ENCODE results near the gene TMEM253. TPM values are rescaled to one million over a fixed set of nuclear protein-coding genes. Genes with fewer than 3 reads are reported as not detected.

TMEM253 gene
- polyA plus RNA-seq, 1 of the 3 experiments (the other 2 are of a cell fraction): 0.82 TPM

- no peak overlapping the region for H3K9ac ChIP-seq
- H3K4me3 ChIP-seq (ENCODE audit: low read depth in 2 of 2, low read length in 1 of 2): no peak overlapping the region
- POLR2A ChIA-PET: interaction anchor here (1.1 to 1.6 kb wide), 3 partner anchors 7 to 18 kb away, joined by 3 to 11 read pairs (median 3); partner anchors contain the start of genes ARHGEF40 and ZNF219
- peak; percentile 16 for DNase-seq
- peak overlapping the region; percentile 11 to 89; a peak in 3 of 4 replicates for H3K27ac ChIP-seq (ENCODE audit: low read depth in 2 of 2, low read length in 1 of 2)
- H3K27me3 ChIP-seq (ENCODE audit: insufficient read depth): no peaks in the 10 kb centered on the region
- peaks cover 5% of the 10 kb centered on the region; the same call in 1 of the 2 replicates for H3K79me2 ChIP-seq (ENCODE audit: insufficient read depth)
- H4K20me1 ChIP-seq (ENCODE audit: insufficient read depth): peaks cover 11% of the 10 kb centered on the region; the same call in 1 of the 2 replicates
- H3K36me3 ChIP-seq (replicated peaks in 1 of 2; ENCODE audit: control insufficient read depth in 1 of 2, insufficient read depth in 2 of 2, low read length in 1 of 2): peaks cover 45 to 77% of the 10 kb centered on the region in 2 experiments
- H3F3A ChIP-seq (replicated peaks; ENCODE audit: insufficient read depth): peaks cover 51% of the 10 kb centered on the region
- peaks cover 15 to 31% of the 10 kb centered on the region in 2 experiments; a peak in 3 of 4 replicates for H3K4me1 ChIP-seq (ENCODE audit: control insufficient read depth in 1 of 2, insufficient read depth in 2 of 2, low read depth in 1 of 2, low read length in 1 of 2)
- CTCF ChIA-PET: interaction anchor here (0.6 to 8.6 kb wide), 14 partner anchors 6 to 281 kb away, joined by 3 to 79 read pairs (median 6); partner anchors contain the start of genes ARHGEF40 and ZNF219
- H3K9me2 ChIP-seq: no peaks in the 10 kb centered on the region
- H3K4me2 ChIP-seq: no peak overlapping the region
- no peaks in the 10 kb centered on the region for H3K9me3 ChIP-seq
- WGBS (ENCODE audit: low lambda C conversion rate): 67% methylated on average over 1 of the region's 1 CpG
- no peak overlapping the region for H2AFZ ChIP-seq (ENCODE audit: low read depth)
- TF ChIP-seq FOSL2 (IDR thresholded peaks at IDR 0.05; ENCODE audit: borderline replicate concordance, low read depth): no peak
- no peak for TF ChIP-seq TAF1 (IDR thresholded peaks at IDR 0.05; ENCODE audit: borderline replicate concordance, low read depth, low read length)
Observed at GRCh38 chr14:21089271-21089670, 11.6 kb upstream of the TMEM253 start.

GRCh38 chr14:21089877-21090193 is 11.0 kb upstream of the TMEM253 start:
- Histone ChIP-seq H3F3A (replicated peaks; ENCODE audit: insufficient read depth) (peaks cover 49% of the 10 kb centered on the region), H3K4me1 (ENCODE audit: control insufficient read depth in 1 of 2, insufficient read depth in 2 of 2, low read depth in 1 of 2, low read length in 1 of 2) (peaks cover 17 to 26% of the 10 kb centered on the region in 2 experiments), H3K9ac (no peak overlapping the region), H3K4me2 (no peak overlapping the region), H3K27ac (ENCODE audit: low read depth in 2 of 2, low read length in 1 of 2) (peak overlapping the region in 1 of 2 experiments; percentile 89; a peak in 2 of 4 replicates), H3K27me3 (ENCODE audit: insufficient read depth) (no peaks in the 10 kb centered on the region), H3K9me3 (no peaks in the 10 kb centered on the region), H3K9me2 (no peaks in the 10 kb centered on the region), H3K4me3 (ENCODE audit: low read depth in 2 of 2, low read length in 1 of 2) (no peak overlapping the region), H3K36me3 (replicated peaks in 1 of 2; ENCODE audit: control insufficient read depth in 1 of 2, insufficient read depth in 2 of 2, low read length in 1 of 2) (peaks cover 40 to 71% of the 10 kb centered on the region in 2 experiments), H2AFZ (ENCODE audit: low read depth) (no peak overlapping the region), H3K79me2 (ENCODE audit: insufficient read depth) (peaks cover 5% of the 10 kb centered on the region; the same call in 1 of the 2 replicates), H4K20me1 (ENCODE audit: insufficient read depth) (peaks cover 12% of the 10 kb centered on the region; the same call in 1 of the 2 replicates)
- POLR2A ChIA-PET: interaction anchor here (1.1 to 1.6 kb wide), 3 partner anchors 8 to 19 kb away, joined by 3 to 11 read pairs (median 3); partner anchors contain the start of genes ARHGEF40 and ZNF219
- WGBS (ENCODE audit: low lambda C conversion rate): 88% methylated on average over 5 of the region's 5 CpGs
- no peak for DNase-seq
- TF ChIP-seq ELF1 (IDR thresholded peaks at IDR 0.05) (no peak), GATA2 (CRISPR knock-in tag; IDR thresholded peaks at IDR 0.05) (no peak), RXRA (IDR thresholded peaks at IDR 0.05; ENCODE audit: borderline replicate concordance, low read depth) (no peak), RFX5 (IDR thresholded peaks at IDR 0.05; ENCODE audit: low read length) (no peak), EZH2phosphoT487 (IDR thresholded peaks at IDR 0.05; ENCODE audit: borderline replicate concordance, low read depth) (no peak), FOSL2 (IDR thresholded peaks at IDR 0.05; ENCODE audit: borderline replicate concordance, low read depth) (no peak)
- CTCF ChIA-PET: interaction anchor here (0.8 to 5.8 kb wide), 15 partner anchors 10 to 84 kb away, joined by 3 to 79 read pairs (median 6); partner anchors contain the start of gene ARHGEF40

- H3K9me2 ChIP-seq: no peaks in the 10 kb centered on the region
- H3K4me2 ChIP-seq: no peak overlapping the region
- POLR2A ChIA-PET: interaction anchor here (1.4 to 1.6 kb wide), 2 partner anchors 9 to 19 kb away, joined by 3 to 11 read pairs; partner anchors contain the start of gene ARHGEF40
- no peaks in the 10 kb centered on the region for H3K27me3 ChIP-seq (ENCODE audit: insufficient read depth)
- TF ChIP-seq CTCF (IDR thresholded peaks at IDR 0.05) (peak; percentile 69), ZBTB33 (IDR thresholded peaks at IDR 0.05; ENCODE audit: borderline replicate concordance, low read depth) (peak; percentile 84), EZH2phosphoT487 (IDR thresholded peaks at IDR 0.05; ENCODE audit: borderline replicate concordance, low read depth) (no peak), SMC3 (IDR thresholded peaks at IDR 0.05; ENCODE audit: low read depth, low read length) (peak; percentile 42), RAD21 (IDR thresholded peaks at IDR 0.05; ENCODE audit: low read length) (peak; percentile 42)
- TF ChIP-seq, protein P1, sequence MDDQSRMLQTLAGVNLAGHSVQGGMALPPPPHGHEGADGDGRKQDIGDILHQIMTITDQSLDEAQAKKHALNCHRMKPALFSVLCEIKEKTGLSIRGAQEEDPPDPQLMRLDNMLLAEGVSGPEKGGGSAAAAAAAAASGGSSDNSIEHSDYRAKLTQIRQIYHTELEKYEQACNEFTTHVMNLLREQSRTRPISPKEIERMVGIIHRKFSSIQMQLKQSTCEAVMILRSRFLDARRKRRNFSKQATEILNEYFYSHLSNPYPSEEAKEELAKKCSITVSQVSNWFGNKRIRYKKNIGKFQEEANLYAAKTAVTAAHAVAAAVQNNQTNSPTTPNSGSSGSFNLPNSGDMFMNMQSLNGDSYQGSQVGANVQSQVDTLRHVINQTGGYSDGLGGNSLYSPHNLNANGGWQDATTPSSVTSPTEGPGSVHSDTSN (IDR thresholded peaks at IDR 0.05): no peak
- H3K4me1 ChIP-seq (ENCODE audit: control insufficient read depth in 1 of 2, insufficient read depth in 2 of 2, low read depth in 1 of 2, low read length in 1 of 2): peaks cover 17 to 25% of the 10 kb centered on the region in 2 experiments
- peak; percentile 87 for DNase-seq
- peaks cover 14% of the 10 kb centered on the region; the same call in 1 of the 2 replicates for H4K20me1 ChIP-seq (ENCODE audit: insufficient read depth)
- peaks cover 5% of the 10 kb centered on the region; the same call in 1 of the 2 replicates for H3K79me2 ChIP-seq (ENCODE audit: insufficient read depth)
- CTCF ChIA-PET: interaction anchor here (0.8 to 5.8 kb wide), 15 partner anchors 10 to 85 kb away, joined by 3 to 79 read pairs (median 6); partner anchors contain the start of gene ARHGEF40
- peak overlapping the region in 1 of 2 experiments; percentile 89; a peak in 2 of 4 replicates for H3K27ac ChIP-seq (ENCODE audit: low read depth in 2 of 2, low read length in 1 of 2)
- H3K9ac ChIP-seq: no peak overlapping the region
- H3K4me3 ChIP-seq (ENCODE audit: low read depth in 2 of 2, low read length in 1 of 2): no peak overlapping the region
- no peak overlapping the region for H2AFZ ChIP-seq (ENCODE audit: low read depth)
- H3K9me3 ChIP-seq: no peaks in the 10 kb centered on the region
- 90% methylated on average over 23 of the region's 45 CpGs for WGBS (ENCODE audit: low lambda C conversion rate)
- peaks cover 51% of the 10 kb centered on the region for H3F3A ChIP-seq (replicated peaks; ENCODE audit: insufficient read depth)
- peaks cover 34 to 66% of the 10 kb centered on the region in 2 experiments for H3K36me3 ChIP-seq (replicated peaks in 1 of 2; ENCODE audit: control insufficient read depth in 1 of 2, insufficient read depth in 2 of 2, low read length in 1 of 2)
Observed at GRCh38 chr14:21090194-21090939, 10.5 kb upstream of the TMEM253 start.
